ENCODE data around the gene ERO1A.

DNA sequence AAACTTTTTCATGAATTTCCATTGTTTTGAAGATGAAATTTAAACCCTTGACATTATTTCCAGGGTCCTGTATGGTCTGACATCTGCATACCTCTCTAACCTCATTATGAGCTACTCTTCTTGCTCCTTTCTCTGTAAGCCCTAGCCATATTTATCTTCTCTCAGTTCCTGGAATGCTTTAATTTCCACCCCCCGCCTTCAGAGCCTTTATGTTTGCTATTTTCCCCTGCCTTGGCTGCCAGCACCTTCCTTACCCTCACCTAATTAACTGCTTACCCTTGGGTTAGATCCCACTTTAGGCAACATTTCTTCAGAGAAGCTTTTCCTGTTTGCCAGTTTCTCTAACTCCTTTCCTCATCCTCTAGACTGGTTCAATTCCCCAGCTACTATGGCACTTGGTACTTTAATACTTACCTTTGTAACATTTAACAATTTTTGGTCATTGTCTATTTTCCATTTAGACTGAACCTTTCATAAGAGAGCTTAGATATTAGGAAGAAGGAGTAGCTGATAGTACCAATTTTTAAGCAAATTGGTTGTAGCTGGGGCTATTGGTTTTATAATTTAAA lies 40.6 kb upstream of the ERO1A start:
- TF ChIP-seq, protein P1, sequence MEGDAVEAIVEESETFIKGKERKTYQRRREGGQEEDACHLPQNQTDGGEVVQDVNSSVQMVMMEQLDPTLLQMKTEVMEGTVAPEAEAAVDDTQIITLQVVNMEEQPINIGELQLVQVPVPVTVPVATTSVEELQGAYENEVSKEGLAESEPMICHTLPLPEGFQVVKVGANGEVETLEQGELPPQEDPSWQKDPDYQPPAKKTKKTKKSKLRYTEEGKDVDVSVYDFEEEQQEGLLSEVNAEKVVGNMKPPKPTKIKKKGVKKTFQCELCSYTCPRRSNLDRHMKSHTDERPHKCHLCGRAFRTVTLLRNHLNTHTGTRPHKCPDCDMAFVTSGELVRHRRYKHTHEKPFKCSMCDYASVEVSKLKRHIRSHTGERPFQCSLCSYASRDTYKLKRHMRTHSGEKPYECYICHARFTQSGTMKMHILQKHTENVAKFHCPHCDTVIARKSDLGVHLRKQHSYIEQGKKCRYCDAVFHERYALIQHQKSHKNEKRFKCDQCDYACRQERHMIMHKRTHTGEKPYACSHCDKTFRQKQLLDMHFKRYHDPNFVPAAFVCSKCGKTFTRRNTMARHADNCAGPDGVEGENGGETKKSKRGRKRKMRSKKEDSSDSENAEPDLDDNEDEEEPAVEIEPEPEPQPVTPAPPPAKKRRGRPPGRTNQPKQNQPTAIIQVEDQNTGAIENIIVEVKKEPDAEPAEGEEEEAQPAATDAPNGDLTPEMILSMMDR (IDR thresholded peaks at IDR 0.05; ENCODE audit: poor library complexity): no peak
- no peak for TF ChIP-seq EZH2 (IDR thresholded peaks at IDR 0.05; ENCODE audit: borderline replicate concordance)

Data from hepatocyte (in vitro differentiated cells).